Stimulated activated CD4-positive, alpha-beta T cell treated with anti-CD3 and anti-CD28 coated beads, Interleukin-2, amount 100 ng/mL, for 4 hours (primary cell): Measurements from ENCODE around the gene NUP214.
"Not testable (repeated sequence)": the region's sequence is repeated elsewhere in the genome, so short reads cannot be mapped to it uniquely, and the experiment has no call there.

ENCODE experiments used
- DNase-seq: peaks from one replicate; pipeline ENCODE4 v3.0.0-alpha.2; 2020; ENCODE audit warnings: low read depth

Gene NUP214

DNA sequence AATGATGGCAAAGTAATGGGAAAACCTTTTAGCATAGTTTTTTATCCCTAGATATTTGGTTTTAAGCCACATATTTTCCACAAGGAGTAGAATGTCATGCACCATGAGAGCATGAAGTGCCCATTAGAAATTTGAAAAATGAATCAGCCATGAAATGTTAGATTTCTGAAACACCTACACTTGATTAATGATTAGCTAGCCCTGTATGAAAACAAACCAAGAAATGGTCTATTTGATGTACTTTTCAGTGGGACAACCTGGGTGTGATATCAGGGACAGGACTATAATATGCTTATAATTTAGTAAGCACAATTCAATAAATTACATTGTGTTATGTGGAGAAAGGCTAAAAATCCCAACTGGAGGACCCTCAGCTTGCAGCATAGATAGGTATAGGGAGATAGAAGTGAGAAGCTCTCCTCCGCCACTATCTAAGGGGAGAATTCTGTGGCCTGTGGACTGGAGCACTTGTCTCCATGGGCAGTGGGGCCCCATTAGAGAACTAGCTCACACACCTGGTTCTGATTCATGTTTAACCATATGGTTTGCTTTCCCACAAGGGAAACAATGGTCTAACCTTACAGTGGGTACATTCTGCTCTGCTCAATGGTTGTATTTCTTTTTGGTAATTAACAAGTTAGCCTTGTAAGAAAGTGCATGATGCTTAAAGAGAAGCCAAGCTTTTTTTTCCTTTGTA is 35.2 kb downstream of the NUP214 start:
- no peak for DNase-seq

DNA sequence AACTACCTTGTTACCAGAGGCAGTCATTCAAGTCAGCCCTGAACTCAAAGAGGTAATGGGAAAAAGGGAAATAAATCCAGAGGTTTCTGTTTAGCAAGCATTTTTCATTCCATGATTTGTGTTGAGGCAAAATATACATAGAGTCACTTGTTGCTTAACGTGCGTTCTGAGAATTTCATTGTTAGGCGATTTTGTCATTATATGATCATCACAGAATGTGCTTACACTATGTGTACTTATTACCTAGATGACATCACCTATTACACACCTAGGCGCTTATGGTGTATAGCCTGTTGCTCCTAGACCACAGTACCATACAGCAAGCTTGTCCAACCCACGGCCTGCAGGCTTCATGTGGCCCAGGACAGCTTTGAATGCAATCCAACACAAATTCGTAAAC is 36.2 kb downstream of the NUP214 start:
- DNase-seq: no peak

DNA sequence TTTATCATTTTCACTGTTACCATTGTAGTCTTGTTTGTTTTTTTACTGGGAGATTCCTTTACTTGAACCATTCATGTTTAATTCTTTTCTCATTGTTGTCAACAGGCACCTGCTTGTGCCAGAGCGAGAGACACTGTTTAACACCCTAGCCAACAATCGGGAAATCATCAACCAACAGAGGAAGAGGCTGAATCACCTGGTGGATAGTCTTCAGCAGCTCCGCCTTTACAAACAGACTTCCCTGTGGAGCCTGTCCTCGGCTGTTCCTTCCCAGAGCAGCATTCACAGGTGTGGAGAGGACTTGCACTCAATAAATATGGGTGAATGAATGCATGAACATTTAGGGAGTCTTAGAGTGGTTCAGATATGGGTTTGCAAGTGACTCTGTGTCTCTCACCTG is 37.5 kb downstream of the NUP214 start:
- DNase-seq: no peak

DNA sequence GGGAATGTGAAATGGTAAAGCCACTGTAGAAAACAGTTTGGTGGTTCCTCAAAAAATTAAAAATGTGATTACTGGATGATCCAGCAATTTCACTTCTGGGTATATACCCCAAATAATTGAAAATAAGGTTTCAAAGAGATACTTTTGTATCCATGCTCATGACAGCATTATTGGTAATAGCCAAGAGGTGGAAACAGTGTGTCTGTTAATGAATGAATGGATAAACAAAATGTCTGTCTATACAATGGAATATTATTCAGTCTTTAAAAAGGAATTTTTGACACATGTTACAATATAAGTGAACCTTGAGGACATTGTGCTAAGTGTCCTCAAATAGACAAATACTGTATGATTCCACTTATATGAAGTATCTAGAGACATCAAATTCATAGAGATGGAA is 40.1 kb downstream of the NUP214 start:
- DNase-seq: no peak

DNA sequence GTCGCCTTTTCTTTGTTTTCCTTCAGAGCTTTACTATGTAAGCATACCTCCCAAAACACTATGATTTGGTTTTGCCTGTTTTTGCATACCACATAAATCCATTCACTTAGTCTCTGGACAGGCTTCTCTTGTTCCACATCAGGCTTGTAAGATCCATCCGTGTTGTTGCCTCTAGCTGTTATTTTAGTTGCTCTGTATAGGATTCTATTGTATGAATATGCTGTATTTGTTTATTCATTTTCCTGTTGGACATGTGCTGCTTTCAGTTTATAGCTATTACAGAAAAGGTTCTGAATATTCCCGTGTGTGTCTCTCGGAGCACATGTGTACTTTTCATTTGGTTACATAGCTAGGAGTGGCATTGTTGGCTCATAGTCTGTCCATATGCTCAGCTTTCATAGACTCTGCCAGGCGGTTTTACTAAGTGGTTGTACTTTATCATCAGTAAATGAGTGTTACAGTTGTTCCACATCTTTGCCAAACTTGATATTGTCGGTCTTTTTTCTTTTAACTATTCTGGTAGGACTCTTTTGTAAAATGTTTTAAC is 41.8 kb downstream of the NUP214 start:
- DNase-seq: no peak

DNA sequence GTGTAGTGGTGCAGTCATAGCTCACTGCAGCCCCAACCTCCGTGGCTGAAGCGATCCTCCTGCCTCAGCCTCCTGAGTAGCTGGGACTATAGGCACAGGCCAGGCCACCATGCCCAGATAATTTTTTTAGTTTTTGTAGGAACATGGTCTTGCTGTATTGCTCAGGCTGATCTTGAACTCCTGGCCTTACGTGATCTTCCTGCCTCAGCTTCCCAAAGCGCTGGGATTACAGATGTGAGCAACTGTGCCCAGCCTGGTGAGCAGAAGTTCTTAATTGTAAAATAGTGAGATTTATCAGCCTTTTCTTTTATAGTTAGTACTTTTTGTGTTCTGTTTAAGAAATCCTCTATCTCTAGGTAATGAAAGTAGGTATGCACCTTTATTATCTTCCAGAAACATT is 42.5 kb downstream of the NUP214 start:
- DNase-seq: no peak

DNA sequence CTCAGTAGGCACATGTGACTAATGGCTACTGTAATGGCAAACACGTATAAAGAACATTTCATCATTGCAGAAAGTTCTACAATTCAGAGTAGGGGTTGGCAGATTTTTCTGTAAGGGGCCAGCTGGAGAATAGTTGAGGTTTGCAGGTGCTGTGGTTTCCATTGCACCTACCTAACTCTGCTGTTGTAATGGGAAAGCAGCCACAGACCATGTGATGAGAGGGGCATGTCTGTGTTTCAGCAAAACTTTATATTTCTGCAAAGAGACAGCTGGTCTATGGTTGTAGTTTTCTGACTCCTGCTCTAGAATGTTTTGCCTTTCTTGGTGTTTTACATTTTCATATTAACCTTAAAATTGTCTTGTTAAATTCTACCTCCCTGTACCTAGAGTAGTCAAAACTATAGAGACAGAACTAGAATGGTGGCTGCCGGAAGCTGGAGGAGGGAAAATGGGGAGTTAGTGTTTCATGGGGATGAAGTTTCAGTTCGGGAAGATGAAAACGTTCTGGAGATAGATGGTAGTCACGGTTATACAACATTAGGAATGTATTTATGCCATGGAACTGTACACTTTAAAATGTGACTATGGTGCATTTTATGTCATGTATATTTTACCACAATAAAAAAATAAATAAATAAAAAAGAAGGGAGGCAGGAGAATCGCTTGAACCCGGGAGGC is 44.3 kb downstream of the NUP214 start:
- no peak for DNase-seq

DNA sequence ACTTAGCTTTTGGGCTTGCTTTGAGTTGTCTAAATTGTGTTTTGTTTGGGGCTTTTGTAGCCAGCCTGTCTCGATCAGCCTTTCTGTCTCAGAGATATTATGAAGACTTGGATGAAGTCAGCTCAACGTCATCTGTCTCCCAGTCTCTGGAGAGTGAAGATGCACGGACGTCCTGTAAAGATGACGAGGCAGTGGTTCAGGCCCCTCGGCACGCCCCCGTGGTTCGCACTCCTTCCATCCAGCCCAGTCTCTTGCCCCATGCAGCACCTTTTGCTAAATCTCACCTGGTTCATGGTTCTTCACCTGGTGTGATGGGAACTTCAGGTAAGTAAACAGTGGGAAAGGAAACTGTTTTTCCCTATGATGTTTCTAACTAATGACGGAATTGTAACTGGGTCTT is 48.6 kb downstream of the NUP214 start:
- no peak for DNase-seq

DNA sequence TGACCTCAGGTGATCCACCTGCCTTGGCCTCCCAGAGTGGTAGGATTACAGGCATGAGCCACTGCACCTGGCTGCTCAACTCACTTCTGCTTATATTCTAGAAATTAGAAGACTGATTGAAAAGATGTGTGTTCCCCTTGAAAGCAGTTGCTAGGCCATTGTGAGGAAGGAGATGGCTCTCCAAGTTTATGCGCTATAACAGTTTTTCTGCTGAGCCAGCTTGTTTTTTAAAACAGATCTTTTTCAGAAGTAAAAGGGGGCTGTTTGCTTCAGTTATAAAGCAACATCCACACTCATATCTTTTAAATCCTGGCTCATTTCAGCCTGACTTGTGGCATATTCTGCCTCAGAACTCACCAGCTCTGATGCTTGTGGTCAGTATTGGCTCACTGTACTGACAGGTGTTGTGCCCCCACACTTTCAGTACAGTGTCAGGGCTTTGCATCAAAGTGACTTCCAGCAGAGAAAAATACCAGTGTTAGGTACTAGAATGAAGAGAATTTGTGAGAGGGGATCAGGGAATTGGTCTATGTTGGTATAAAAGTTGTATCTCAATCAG is 49.4 kb downstream of the NUP214 start:
- DNase-seq: no peak

DNA sequence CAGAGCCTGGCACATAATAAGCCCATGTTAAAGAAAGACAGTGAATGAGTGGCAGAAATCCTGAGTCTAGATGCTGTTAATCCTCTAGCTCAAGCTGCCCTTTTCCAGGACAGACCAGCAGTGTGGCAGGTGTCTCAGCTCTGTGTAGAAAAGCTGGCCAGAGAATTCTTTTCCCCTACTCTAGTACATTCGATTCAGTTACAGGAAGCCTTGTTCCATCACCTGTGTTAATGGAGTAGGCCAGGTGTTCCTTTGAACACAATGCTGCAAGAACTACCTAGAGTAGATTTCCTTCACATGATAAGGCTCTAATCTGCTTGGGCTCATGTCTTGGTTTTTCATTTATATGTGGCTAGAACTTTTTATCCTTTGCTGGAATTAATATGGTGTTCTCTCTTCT is 52.5 kb downstream of the NUP214 start:
- DNase-seq: no peak

DNA sequence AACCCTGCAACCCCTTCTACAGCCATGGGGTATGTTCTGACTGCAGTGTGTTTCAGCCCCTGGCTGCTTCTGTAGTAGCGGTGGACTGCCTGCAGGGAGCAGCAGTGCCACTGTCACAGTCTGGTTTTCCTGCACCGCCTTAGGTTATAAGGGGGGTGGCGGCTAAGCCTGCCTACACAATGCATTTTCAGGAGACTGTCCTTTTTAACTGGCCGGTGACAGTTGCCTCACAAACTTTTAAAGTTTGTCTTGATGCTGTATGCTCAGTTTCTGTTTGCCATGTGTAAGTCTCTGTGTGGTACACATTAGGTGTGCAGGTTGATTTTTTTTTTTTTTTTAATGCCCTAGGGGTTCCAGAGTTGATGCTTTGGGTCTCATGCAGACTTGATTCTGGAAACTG is 53.0 kb downstream of the NUP214 start:
- peak; percentile 57 for DNase-seq

DNA sequence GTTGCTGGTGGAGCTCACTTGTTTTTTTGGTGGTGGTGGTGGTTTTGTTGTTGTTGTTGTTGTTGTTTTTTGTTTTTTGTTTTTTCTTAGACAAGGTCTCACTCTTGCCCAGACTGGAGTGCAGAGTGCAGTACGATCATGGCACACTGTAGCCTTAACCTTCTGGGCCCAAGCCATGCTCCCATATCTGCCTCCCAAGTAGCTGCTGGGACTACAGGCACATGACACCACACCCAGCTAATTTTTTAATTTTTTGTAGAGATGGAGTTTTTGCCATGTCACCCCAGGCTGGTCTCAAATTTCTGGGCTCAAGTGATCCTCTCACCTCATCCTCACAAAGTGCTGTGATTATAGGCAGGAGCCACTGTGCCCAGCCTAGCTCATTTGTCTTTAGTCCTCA is 53.5 kb downstream of the NUP214 start:
- DNase-seq: no peak

DNA sequence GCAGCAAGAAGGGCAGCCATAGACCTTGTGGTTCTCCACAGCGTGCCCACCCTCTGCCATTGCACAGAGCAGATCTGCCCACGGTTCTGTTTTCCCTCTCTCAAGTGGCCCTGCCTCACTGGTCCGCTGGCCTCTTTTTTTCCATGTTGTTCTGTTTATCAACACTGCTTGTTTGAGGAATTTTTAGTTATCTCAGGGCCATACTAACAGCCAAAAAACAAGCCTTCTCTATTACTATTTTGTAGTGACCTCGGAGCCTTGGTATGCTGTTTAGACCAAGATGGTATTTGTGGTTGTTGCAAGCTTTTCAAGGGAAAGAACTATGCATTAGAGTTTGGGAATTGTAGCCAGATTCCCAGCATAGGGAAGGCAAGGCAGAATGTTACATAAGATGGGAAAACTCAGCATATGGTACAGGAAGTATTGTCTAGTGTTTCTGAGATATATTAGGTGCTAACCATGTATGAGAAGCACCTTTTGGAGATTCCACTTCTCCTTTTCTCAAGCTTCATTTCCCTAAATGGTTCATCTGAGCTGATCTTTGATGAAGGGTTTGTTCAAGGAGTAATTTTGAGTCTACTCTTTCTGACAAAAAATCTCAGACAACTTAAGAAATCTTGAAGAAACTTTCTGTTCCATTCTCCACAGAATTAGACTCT is 54.3 kb downstream of the NUP214 start:
- no peak for DNase-seq

DNA sequence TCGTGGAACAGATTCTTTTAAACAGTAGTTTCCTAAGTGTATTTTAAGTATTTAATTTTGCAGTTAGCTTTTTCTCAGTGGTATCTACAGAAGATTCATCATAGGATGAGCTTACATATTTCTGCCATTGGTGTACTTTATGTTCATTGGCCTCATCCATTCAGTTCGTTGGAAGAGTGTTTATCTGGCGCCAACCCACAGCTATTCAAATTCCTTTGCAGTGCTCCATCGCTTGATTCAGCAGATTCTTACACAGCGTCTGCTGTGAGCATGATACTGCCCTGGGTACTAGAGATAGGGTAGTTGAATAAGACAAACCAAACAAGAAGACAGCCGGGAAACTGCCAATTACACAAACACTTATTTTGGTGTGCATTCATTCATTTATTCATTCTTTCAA is 55.1 kb downstream of the NUP214 start:
- no peak for DNase-seq

DNA sequence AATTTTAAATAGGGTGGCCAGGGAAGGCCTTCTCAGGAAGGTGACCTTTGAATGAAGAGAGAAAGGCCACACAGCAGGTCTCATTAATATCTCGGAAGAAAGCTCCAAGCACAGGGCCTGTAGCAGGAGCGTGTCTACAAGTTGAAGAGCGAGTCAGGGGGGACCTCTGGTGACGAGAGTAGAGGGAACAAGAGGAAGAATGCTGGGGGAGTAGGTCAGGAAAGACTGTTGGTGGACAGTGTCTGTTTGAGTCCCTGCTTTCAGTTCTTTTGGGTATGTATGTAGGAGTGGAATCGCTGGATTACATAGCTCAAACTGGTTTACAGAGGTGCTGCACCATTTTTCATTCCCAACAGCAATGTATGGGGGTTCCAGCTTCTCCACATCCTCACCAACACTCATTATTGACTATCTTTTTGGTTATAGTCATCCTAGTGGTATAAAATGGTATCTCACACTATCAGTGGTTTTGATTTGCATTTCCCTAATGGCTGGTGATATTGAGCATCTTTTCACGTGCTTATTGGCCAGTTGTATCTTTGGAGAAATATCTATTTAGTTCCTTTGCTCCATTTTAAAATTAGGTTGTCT is 55.8 kb downstream of the NUP214 start:
- no peak for DNase-seq

DNA sequence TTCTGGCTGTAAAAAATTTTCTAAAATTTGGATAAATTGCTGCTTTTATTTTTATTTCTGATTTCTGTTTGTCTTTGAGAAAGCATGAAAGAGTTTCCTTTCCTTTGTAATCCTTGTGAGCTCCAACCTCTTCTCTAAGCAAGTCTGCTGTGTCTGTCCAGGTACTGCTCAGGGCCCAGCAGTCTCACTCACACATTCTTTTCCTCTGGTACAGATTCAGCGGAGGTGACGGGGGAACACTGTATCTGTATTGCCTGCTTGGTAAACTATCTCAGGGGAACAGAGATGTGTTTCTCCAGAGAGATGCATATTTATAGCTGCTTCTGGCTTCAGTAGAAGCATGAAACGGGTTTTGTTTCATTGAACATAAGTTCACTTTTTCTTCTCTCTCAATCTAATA is 60.5 kb downstream of the NUP214 start:
- no peak for DNase-seq

DNA sequence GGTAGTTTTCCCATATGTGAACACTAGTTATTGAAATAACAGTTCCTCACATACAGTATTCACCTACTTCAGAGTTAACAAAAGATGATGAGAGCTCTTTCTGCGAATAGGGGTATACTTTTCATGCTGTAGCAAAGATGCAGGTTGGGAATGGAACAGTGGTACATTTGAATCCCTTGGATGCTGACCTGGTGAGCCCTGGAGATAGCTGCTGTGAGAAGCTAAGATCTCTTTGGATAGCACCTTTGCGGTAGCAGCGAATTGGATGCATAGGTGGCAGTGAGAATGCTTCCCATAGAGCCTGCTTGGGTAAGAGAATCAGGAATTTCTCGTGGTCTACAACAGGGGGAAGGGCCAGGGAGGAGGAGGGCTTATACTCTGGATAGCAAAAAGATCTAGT is 61.2 kb downstream of the NUP214 start:
- no peak for DNase-seq

DNA sequence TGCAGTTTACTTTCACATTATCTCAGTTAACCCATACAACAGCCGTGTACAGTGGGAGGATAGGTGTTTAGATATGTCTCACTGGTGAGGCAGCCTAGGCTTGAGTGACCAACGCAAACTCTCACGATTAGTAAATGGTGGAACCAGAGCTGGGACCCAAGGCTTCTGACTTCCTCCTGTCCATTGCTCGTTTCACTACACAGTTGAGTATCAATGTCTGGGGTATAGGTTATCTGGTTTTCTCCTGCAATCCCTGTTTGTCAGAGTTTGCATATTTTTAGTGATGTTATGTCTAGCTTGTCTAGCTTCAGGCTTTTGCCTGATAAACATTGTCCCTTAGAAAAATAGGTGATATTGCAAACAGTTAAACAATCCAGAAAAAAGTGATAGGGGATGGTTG is 62.6 kb downstream of the NUP214 start:
- DNase-seq: no peak

DNA sequence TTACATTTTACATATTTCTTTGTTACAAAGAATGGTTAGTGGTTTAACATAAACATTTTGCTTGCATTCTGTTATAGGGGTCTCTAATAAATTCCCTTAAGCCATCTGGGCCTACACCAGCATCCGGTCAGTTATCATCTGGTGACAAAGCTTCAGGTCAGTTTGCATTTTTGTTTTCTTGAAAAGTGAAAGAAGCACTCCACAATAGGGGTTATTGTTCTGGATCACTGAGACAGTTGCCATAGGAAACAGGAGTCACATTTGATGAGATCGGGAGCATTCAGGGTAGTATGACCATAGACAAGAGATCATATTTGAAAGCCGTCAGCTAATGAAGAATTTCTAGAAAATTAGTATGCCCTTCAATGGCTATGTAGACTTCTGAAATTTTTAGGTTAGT is 63.6 kb downstream of the NUP214 start:
- DNase-seq: no peak

DNA sequence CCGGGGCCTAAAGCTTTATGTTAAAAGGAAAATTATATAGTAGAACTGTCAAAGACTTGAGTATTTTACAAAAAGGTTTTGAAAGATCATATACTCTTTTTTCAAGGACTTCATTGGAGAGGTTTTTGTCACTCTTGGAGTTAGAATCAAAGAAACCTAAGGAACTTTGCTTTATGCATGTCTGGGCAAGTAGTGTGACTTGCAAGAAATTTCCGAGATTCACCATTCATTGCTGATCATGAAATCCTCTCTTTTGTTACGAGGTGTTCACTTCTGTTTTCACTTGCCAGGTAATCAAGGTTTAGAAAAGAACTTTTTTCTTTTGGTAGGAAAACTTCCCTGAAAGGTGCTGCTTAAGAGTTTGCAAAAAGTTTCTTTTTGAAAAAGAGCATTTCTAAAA is 64.8 kb downstream of the NUP214 start:
- no peak for DNase-seq

DNA sequence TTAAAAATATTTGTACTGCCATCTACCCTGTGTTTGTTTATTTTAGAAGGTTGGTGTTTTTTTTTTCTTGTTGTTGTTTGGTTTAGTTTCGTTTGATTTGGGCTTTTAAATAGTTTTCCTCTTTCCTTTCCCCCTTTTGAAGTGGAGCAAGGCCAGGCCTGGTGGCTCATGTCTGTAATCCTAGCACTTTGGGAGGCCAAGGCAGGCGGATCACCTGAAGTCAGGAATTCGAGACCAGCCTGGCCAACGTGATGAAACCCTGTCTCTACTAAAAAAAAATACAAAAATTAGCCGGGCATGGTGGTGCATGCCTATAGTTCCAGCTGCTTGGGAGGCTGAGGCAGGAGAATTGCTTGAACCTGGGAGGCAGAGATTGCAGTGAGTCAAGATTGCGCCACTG is 65.6 kb downstream of the NUP214 start:
- DNase-seq: not testable (repeated sequence)

DNA sequence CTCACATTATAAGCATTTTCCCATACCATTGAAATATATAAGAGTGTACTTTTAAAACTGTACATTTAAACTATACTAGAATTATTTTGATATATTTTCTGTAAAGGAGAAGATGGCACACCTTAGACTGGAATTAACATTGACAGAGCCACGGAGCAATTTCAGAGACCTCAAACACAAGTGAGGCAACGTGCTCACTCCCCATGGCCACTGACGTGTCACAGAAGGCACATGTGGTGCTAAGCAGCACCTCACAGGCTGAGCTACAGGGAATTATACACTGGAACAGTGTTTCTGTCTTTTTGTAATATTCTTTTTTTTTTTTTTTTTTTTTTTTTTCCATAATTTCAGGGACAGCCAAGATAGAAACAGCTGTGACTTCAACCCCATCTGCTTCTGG is 66.5 kb downstream of the NUP214 start:
- DNase-seq: no peak

DNA sequence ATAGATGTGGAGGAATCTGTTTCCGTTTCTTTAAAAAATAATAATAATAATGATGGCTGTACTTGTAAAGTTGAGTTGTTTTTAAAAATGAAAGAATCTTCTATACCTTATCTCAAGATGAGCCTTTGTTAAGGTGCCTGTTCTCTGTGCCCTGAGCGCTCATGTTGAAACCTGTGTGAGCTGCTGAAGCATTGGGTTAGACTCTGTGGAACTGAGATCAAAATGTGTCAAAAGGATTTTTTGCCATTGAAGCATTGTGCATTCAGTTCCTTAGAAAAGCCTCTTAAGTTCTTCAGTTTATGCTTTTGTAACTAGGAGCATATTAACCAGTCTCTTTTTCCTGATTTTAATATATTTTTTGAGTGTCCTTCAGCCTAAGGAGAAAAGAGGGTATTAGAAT is 67.7 kb downstream of the NUP214 start:
- no peak for DNase-seq
